ENCODE data around the gene MRPL1.
"Not testable (repeated sequence)": the region's sequence is repeated elsewhere in the genome, so short reads cannot be mapped to it uniquely, and the experiment has no call there.

The MRPL1 gene

GRCh38 chr4:77852892-77853495 is 9.6 kb upstream of the MRPL1 start:
- DNase-seq, result peak; percentile 65

DNA sequence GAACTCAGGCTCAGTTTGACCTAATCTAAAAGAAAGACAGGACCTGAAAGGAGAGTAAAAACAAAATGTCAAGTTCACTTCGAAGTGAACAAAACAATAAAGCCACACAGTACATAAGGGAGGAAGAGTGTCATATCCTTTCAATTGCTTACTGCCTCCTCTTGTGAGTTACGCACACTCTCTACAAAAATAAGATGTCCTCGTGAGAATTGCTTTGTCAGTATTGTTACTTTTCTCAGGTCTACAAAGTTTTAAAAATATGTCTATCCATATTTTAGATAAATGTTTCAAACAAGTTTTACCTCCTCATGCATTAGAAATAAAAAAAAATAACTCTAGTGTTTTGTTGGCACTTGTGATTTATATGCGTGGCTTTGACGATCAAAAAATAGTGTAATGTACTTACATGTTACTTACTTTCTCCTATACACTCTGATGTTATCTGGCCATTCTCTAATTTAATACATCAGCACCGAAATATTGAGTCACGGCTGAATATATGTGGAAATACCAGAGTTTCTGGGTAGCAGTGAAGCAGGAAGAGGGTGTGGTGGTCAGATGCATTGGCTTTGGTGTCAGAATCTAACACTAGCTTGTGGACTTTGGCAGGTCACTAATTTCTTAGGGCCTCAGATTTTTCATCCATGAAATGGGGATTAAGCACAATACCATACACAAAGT is 8.1 kb upstream of the MRPL1 start:
- DNase-seq, result no peak

DNA sequence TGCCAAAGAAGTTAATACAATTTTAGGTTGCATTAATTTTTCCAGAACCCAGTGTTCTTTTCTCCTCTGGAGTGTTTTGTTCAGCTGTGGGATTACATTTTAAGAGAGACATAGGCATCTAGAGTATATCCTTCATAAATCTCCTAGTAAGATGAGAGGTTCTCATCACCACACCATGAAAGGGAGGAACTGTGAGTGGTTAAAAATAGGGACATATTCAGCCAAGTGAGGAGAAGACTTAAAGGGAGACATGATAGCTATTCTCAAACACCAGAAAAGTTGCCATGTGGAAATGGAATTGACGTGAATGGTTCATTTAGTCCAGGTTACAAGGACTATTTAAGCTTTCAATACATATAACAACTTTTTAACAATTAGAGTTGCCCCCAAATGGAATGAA is 6.5 kb upstream of the MRPL1 start:
- no peak for DNase-seq

- DNase-seq, result no peak
These were observed 3.4 kb upstream of the MRPL1 start for GRCh38 chr4:77859256-77859655.

- DNase-seq, result no peak
These were observed 1.1 kb upstream of the MRPL1 start for GRCh38 chr4:77861495-77861894.

DNA sequence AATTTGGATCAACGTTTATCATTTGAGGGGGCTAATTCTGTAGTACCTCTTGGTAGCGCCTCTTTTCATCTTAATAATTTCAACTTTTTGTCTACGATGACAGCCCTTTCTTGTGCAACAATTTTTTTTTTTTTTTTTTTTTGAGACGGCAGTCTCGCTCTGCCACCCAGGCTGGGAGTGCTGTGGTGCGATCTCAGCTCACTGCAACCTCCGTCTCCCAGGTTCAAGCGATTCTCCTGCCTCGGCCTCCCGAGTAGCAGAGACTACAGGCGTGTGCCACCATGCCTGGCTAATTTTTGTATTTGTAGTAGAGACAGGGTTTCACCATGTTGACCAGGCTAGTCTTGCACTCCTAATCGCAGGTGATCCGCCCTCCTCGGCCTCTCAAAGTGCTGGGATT is 711 bp downstream of the MRPL1 start:
- not testable (repeated sequence) for DNase-seq

- no peak for DNase-seq
These were observed 2.6 kb downstream of the MRPL1 start for GRCh38 chr4:77865259-77865658.

DNA sequence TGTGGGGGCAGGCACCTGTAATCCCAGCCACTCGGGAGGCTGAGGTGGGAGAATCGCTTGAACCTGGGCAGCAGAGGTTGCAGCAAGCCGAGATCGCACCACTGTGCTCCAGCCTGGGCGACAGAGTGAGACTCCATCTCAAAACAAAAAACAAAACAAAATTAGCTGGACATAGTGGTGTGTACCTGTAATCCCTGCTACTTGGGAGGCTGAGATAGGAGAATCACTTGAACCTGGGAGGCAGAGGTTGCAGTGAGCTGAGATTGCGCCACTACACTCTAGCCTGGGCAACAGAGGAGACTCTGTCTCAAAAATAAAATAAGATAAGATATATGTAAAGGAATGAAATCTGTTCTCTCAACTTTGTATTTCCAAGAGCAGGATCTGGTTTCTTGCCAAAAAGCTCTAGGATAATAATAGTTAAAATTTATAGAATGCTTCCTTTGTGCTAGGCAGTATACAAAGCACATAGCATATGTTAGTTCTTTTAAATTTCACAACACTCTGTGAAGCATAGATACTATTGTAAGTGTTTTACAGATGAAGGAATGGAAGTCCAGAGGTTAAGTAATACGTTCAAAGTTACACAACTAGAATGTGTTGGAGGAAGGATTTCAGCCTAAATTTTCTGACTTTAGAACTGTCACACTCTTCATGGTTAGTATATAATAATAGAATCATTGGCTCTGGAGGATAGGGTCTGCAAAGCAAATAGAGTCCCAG is 10.3 kb downstream of the MRPL1 start:
- DNase-seq, result no peak

DNA sequence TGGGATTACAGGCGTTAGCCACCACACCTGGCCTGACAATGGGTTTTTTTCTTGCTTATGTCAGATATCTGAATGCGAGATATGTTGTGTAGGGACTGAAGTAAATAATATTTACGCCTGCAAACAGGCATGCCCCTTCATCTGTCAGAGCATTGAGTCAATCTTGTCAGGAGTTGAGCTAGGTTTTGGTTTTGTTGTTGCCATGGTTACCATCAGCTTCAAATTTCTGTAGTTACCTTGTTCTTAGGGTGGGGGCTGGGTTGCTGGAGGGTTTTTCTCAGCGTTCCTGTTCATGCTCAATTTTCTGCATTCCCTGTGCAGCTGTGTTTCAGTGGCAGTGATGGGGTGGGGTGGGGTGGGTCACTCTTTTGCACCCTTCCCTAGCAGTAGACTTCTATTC is 14.5 kb downstream of the MRPL1 start:
- no peak for DNase-seq

- DNase-seq, result no peak
These were observed 15.3 kb downstream of the MRPL1 start for GRCh38 chr4:77877771-77878565.

DNA sequence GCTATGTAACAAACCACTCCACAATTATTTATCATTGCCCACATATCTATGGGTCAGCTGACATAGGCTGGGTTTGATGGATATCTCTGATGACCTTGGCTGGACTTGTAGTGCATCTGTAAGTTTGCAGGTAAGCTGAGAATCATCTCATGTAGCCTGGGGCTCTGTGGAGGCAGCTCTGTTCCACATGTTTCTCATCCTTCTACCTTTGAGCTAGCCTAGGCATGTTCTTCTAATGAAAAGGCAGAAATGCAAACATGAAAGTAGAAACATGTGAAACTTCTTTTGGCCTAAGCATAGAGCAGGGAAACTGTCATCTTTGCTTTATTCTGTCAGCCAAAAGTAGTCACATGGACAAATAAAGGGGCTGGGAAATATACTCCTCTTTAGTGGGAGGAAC is 18.2 kb downstream of the MRPL1 start:
- no peak for DNase-seq

DNA sequence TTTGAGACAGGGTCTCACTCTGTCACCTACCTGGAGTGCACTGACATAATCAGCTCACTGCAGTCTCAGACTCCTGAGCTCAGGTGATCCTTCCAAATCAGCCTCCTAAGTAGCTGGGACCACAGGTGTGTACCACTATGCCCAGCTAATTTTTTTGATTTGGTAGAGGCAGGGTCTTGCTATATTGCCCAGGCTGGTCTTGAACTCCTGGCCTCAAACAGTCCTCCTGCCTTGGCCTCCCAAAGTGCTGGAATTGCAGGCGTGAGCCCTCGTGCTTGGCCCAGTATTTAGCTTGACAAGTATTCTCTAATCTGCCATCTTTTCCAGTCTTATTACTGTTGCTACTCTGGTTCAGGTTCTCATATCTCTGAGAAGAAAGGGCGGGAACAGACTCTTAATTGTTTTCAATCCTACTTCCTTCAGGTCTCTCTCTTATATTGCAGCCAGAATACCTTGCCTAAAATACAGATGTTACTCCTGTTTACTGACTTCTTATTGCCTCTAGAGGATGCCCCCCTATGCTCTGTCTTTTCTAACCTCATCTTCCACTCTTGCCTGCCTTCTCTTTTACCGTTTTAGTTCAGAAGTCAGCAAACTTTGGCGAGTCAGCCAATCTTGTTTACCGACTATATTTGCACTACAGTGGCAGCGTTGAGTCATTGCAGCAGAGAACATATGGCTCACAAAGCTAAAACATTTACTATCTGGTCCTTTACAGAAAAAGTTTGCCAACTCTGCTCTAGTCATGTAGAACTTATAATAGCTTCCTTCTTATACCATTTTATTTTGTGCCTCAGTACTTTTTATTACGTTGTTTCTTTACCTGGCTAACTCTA is 19.0 kb downstream of the MRPL1 start:
- no peak for DNase-seq

DNA sequence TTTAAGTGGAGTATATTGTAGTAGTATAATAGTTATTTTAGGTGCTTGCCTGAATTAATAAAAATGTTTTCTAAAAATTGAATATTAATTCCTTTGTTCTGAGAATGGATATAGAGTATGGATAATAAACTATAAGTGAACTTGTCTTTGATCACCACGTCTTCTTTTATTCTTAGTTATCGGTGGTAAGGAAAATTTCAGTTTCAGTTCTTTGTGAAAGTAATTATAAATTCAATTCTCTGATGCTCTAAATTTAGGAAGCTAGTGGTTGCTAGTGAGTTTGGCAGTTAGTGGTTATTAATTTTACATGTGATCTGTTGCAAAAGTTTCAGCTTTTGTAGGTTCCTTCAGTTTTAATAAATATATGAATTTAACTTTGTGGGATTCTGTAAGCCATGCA is 30.8 kb downstream of the MRPL1 start:
- no peak for DNase-seq

DNA sequence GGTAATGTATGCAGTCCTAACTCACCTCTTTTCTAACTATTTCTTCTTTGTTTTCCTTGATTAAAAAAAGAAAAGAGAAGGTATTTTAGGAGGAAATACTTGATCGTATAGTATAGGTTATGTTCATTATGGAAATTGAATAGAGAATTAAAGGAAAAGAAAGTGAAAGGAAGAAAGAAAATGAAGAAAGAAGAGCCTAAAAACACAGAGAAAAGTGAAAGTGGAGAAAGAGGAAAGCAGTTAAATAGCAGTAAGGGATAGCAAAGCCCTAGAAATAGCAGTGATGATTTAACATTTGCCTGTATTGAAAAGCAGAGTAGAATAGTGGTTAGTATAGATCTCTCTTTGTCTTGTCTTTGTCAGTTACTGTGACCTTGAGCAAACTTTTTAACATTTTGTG is 37.0 kb downstream of the MRPL1 start:
- no peak for DNase-seq

DNA sequence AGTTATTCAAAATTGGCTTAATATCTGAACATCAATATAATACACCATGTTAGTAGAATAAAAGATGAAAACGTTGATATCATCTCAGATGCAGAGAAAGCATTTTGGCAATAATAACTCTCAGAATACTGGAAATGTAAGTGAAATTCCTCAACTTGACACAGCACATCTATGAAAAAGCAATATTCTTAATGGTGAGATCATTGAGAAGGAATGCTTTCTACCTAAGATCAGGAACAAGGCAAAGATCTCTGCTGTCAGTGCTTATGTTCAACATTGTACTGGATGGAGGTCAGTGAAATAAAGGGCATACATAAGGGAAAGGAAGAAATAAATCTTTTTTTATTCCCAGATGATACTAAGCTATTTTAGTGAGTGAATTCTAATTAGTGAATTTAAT is 40.6 kb downstream of the MRPL1 start:
- DNase-seq, result no peak

- no peak for DNase-seq
These were observed 43.1 kb downstream of the MRPL1 start for GRCh38 chr4:77905651-77906263.

DNA sequence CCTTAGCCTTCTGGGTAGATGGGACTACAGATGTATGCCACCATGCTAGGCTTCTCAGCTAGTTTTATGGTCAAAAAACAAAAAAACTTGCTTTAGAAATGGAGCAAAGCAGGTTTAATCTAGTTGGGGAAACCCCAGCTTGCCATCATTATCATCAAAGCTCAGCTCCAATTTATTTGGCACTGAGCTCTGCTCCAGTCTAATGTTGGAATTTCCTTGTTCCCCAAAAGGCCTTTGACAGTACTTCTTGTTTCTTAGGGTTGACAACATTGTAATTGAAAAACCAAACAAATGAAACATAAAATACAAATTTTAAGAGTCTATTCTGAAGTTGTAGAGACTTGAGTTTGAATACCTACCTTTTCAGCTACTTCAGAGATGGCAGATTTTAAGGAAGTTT is 48.0 kb downstream of the MRPL1 start:
- DNase-seq, result no peak

GRCh38 chr4:77911091-77911490 is 48.5 kb downstream of the MRPL1 start:
- no peak for DNase-seq

DNA sequence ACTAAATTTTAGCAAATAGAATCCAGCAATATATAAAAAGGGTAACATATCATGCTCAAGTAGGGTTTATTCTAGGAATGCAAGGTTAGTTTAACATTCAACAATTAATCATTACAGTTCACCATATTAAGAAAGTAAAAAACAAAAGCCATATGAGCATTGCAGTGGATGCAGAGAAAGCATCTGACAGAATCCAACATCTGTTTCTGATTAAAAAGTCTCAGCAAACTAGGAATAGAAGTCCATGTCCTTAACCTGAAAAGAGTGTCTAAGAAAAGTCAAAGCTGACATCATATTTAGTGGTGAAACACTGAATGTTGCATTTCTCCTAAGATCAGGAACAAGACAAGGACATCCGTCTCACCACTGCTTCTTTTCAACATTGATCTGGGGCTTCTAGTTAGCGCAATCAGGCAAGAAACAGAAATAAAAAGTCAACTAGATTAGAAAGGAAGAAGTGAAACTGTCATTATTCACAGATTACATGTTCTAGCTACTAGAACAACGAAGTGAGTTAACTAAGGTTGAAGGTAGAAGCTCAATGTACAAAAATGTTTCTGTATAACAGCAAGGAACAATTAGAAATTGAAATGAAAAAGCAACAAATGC is 49.3 kb downstream of the MRPL1 start:
- DNase-seq, result no peak

- DNase-seq, result no peak
These were observed 50.7 kb downstream of the MRPL1 start for GRCh38 chr4:77913348-77913747.

- no peak for DNase-seq
These were observed 54.4 kb downstream of the MRPL1 start for GRCh38 chr4:77917075-77917474.

DNA sequence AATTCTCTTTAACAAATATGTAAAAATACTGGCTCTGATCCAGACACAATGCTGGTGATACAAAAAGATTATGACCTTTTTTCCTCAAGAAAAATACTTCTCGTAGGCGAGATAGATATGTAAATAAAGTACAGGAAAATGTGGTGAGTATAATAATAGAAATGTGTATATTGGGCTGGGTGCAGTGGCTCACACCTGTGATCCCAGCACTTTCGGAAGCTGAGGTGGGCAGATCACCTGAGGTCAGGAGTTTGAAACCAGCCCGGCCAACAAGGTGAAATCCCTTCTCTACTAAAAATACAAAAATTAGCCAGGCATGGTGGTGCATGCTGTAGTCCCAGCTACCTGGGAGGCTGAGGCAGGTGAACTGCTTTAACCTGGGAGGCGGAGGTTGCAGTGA is 55.0 kb downstream of the MRPL1 start:
- no peak for DNase-seq

All from activated gamma-delta T cell treated with Interleukin-2 at 50 U/mL for 16 hours (primary cell).